Colonic mucosa (tissue), 4 donors: Measurements from ENCODE around the gene EMC9. TPM values are rescaled to one million over a fixed set of nuclear protein-coding genes. Genes with fewer than 3 reads are reported as not detected.

ENCODE experiments used
- DNase-seq: peaks from one replicate; pipeline ENCODE4 v3.0.0-alpha.2; 2020
- H3K27ac ChIP-seq: fragments of 200-600 bp; one replicate; pipeline ENCODE4 v1.8.0; 2021
- H3K27me3 ChIP-seq: fragments of 200-600 bp; one replicate; pipeline ENCODE4 v1.8.0; 2021
- H3K36me3 ChIP-seq: fragments of 200-600 bp; one replicate; pipeline ENCODE4 v1.8.0; 2021
- H3K4me1 ChIP-seq: fragments of 200-600 bp; one replicate; pipeline ENCODE4 v1.8.0; 2021; ENCODE audit warnings: mild to moderate bottlenecking
- H3K4me3 ChIP-seq: fragments of 200-600 bp; one replicate; pipeline ENCODE4 v1.8.0; 2021
- H3K9ac ChIP-seq, 2 donors: one replicate each; pipeline ENCODE4 v1.7.0; 2013; ENCODE audit warnings: control low read depth in 2 of 2, low read depth in 2 of 2, low read length in 2 of 2
- H3K9me3 ChIP-seq: fragments of 200-600 bp; one replicate; pipeline ENCODE4 v1.8.0; 2021
- CTCF ChIP-seq: fragments of 200-600 bp; IDR thresholded peaks from one replicate; pipeline ENCODE4 v1.8.0; 2022; ENCODE audit warnings: antibody characterized with exemption, mild to moderate bottlenecking
- intact Hi-C: fragments of 100-400 bp; cut with DNase I; formaldehyde crosslinking; loops from one replicate; pipeline ENCODE4 v1.14.1; 2022
- total RNA-seq, 2 donors: library from RNA; stranded (reverse); fragmentation: NEBNext Ultra II Directional in 1 of 2; extraction: Animal tissue kit (Norgen Biotek cat#: 25700) in 1 of 2; gene quantifications; one replicate each; pipeline ENCODE4 v1.2.1, GENCODE V29; 2021
- donor health status: healthy.
- donor health status: DM: no; HTN: no; CAD: no.
- donor health status: DM: no; HTN: no; CAD: no.

Gene EMC9
- total RNA-seq, 2 donors from 2014 or later: 21.1 to 49.6 TPM

DNA sequence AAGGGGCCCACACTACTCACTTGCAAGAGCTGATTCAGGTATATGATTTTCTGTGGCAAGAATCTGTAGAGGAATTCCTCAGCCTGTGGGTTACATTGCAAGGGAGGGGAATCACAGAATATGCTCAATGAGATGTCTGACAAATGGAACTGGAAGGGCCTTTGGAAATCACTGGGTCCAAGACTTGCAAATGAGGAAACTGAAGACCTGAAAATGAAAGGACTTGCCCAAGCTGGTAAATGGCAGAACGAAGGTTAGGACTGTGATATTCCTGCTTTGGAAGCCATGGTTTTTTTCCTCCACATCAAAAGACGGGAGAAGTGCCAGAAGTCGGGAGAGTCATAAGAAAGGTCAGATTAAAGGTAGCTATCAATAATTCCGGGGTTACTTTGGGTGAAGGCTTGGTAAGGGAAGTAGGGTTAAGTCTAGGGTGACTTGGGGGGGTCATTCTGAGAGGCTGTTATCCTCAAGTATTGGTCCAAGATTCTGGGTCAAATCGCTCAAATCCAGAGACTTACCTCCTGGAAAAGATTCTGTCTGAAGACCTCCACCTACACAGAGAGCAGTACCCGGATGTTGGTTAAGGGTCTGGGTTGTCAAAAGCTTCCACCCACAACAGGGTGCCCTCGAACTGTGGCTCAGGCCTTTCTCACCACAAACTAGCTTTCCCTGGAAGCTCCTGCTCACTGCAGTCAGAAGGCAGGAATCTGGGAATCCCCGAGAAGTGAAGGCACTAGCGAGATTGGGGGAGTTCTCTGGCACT is 4.5 kb upstream of the EMC9 start:
- Histone ChIP-seq H3K4me1 (peaks cover 23% of the 10 kb centered on the region), H3K9ac (peak overlapping the region; percentile 31 to 97), H3K9me3 (no peaks in the 10 kb centered on the region), H3K4me3 (peak overlapping the region; percentile 94), H3K36me3 (peaks cover 8% of the 10 kb centered on the region), H3K27me3 (no peaks in the 10 kb centered on the region), H3K27ac (peak overlapping the region; percentile 99)
- no peak for DNase-seq
- intact Hi-C loops: no loop called here
- TF ChIP-seq CTCF: no peak

DNA sequence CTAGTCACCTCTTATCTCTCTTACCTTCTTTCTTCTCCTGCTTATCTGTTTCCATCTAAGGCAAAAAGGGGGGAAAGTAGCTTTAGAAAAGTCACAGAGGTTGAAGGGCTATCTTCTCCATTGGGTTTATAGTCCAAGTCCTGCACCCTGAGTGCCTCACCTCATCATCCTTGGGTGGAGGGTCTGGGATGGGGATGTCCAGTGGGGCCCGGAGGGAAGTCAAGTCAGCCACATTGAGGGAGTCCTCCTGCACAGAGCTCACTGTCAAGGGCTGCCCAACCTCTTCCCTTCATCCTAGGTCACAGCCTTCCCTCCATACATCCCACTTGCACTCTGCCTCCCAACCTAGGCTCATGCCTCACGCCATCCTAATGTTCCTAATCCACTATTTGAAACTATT is 3.8 kb upstream of the EMC9 start:
- Histone ChIP-seq H3K4me1 (peaks cover 23% of the 10 kb centered on the region), H3K36me3 (peaks cover 3% of the 10 kb centered on the region), H3K27me3 (no peaks in the 10 kb centered on the region), H3K9me3 (no peaks in the 10 kb centered on the region), H3K4me3 (peak overlapping the region; percentile 94), H3K27ac (peak overlapping the region; percentile 99), H3K9ac (peak overlapping the region; percentile 1 to 31)
- no peak for DNase-seq
- intact Hi-C loops: no loop called here
- no peak for TF ChIP-seq CTCF

DNA sequence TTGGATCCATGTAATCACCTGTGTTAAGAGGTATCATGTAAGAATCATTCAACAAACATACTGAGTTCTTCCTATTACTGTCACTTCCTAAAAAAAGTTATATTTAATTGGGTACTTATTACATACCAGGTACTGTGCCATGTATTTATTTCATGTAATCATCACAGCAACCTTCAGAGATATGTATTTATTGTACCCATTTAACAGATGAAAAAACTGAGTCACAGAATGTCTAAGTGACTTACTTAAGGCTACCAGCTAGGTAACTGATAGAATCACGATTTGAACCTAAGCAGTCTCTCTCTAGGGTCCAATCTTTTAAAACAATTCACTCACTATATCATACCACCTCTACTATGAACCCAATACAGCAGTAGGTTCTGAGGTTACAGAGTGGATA is 3.1 kb upstream of the EMC9 start:
- H3K9me3 ChIP-seq: no peaks in the 10 kb centered on the region
- peaks cover 3% of the 10 kb centered on the region for H3K36me3 ChIP-seq
- no peak overlapping the region for H3K4me3 ChIP-seq
- no peak overlapping the region for H3K27ac ChIP-seq
- TF ChIP-seq CTCF: no peak
- H3K9ac ChIP-seq: no peak overlapping the region
- peaks cover 26% of the 10 kb centered on the region for H3K4me1 ChIP-seq
- intact Hi-C loops: no loop called here
- no peak for DNase-seq
- H3K27me3 ChIP-seq: no peaks in the 10 kb centered on the region

- Histone ChIP-seq H3K9ac (no peak overlapping the region), H3K27me3 (no peaks in the 10 kb centered on the region), H3K9me3 (no peaks in the 10 kb centered on the region), H3K36me3 (peaks cover 6% of the 10 kb centered on the region), H3K4me1 (peaks cover 24% of the 10 kb centered on the region), H3K27ac (no peak overlapping the region), H3K4me3 (no peak overlapping the region)
- DNase-seq: no peak
- no peak for TF ChIP-seq CTCF
- intact Hi-C loops: no loop called here
These were observed 2.1 kb upstream of the EMC9 start for GRCh38 chr14:24143511-24143910.

GRCh38 chr14:24139272-24139934 is 2.0 kb downstream of the EMC9 start:
- no peaks in the 10 kb centered on the region for H3K9me3 ChIP-seq
- H3K36me3 ChIP-seq: peaks cover 13% of the 10 kb centered on the region
- H3K9ac ChIP-seq: peak overlapping the region; percentile 13 to 14
- H3K4me1 ChIP-seq: peaks cover 25% of the 10 kb centered on the region
- no peak for TF ChIP-seq CTCF
- DNase-seq: no peak
- no peaks in the 10 kb centered on the region for H3K27me3 ChIP-seq
- intact Hi-C loops: no loop called here
- H3K27ac ChIP-seq: peak overlapping the region; percentile 94
- no peak overlapping the region for H3K4me3 ChIP-seq
